Activated T-helper 1 cell treated with anti-CD3 and anti-CD28 coated beads, Interleukin-12 subunit alpha, Interleukin-12 subunit beta, Interleukin-2, Interleukin-4 antibody, amounts not matched to agents 30 ng/mL and 10 ng/mL and 1 ng/mL, durations not matched to agents 14 hours and 24 hours and 36 hours (primary cell): ENCODE results near the gene SSNA1. TPM values are rescaled to one million over a fixed set of nuclear protein-coding genes. Genes with fewer than 3 reads are reported as not detected.
"Not testable (repeated sequence)": the region's sequence is repeated elsewhere in the genome, so short reads cannot be mapped to it uniquely, and the experiment has no call there.

Source experiments
- DNase-seq: peaks from one replicate; pipeline ENCODE4 v3.0.0; 2021; ENCODE audit warnings: low spot score
- H3K27ac Mint-ChIP-seq: one replicate; pipeline ENCODE4 v1.8.0; 2021; ENCODE audit warnings: mild to moderate bottlenecking, mixed read lengths
- H3K27me3 Mint-ChIP-seq: one replicate; pipeline ENCODE4 v1.8.0; 2022; ENCODE audit warnings: mild to moderate bottlenecking, moderate library complexity, mixed read lengths; ENCODE audit not compliant: insufficient read depth
- H3K36me3 Mint-ChIP-seq: one replicate; pipeline ENCODE4 v1.8.0; 2021; ENCODE audit warnings: low read depth, mixed read lengths
- H3K4me1 Mint-ChIP-seq: one replicate; pipeline ENCODE4 v1.8.0; 2021; ENCODE audit warnings: low read depth, mixed read lengths
- H3K4me3 Mint-ChIP-seq: one replicate; pipeline ENCODE4 v1.8.0; 2021; ENCODE audit warnings: mild to moderate bottlenecking, moderate library complexity, mixed read lengths
- H3K9me3 Mint-ChIP-seq: one replicate; pipeline ENCODE4 v1.8.0; 2021; ENCODE audit warnings: mixed read lengths
- intact Hi-C: fragments of 100-400 bp; cut with micrococcal nuclease; formaldehyde crosslinking; loops from one replicate; pipeline ENCODE4 v1.15.1; 2024
- total RNA-seq: library from RNA; stranded (reverse); gene quantifications from 2 replicates; pipeline ENCODE4 v1.2.3, GENCODE V29; 2022

SSNA1 gene
- total RNA-seq, 1 donor from 2014 or later: 105 TPM

- DNase-seq: peak; percentile 83
- no peaks in the 10 kb centered on the region for H3K4me1 Mint-ChIP-seq
- intact Hi-C loops: loop anchor here (1.0 kb wide), 4 partner anchors 9 to 118 kb away; partner anchors contain the start of genes NELFB and RNF224
- peaks cover 4% of the 10 kb centered on the region for H3K36me3 Mint-ChIP-seq
- no peak overlapping the region for H3K4me3 Mint-ChIP-seq
- H3K27me3 Mint-ChIP-seq: peaks cover 5% of the 10 kb centered on the region
- no peak overlapping the region for H3K27ac Mint-ChIP-seq
- no peaks in the 10 kb centered on the region for H3K9me3 Mint-ChIP-seq
Observed at GRCh38 chr9:137236238-137236935, 47.9 kb downstream of the SSNA1 start.

GRCh38 chr9:137236936-137237421, 48.5 kb downstream of the SSNA1 start:
- Mint-ChIP-seq H3K27me3 (peaks cover 5% of the 10 kb centered on the region), H3K9me3 (no peaks in the 10 kb centered on the region), H3K4me3 (no peak overlapping the region), H3K27ac (no peak overlapping the region), H3K36me3 (peaks cover 4% of the 10 kb centered on the region), H3K4me1 (no peaks in the 10 kb centered on the region)
- intact Hi-C loops: loop anchor here (1.0 kb wide), 4 partner anchors 10 to 119 kb away; partner anchors contain the start of genes NELFB and RNF224
- no peak for DNase-seq

- Mint-ChIP-seq H3K4me1 (peaks cover 9% of the 10 kb centered on the region), H3K4me3 (no peak overlapping the region), H3K9me3 (no peaks in the 10 kb centered on the region), H3K36me3 (peaks cover 14% of the 10 kb centered on the region), H3K27ac (no peak overlapping the region), H3K27me3 (peaks cover 5% of the 10 kb centered on the region)
- DNase-seq: no peak
- intact Hi-C loops: no loop called here
Observed at GRCh38 chr9:137237759-137238726, 49.6 kb downstream of the SSNA1 start.

- Mint-ChIP-seq H3K27ac (peak overlapping the region; percentile 58), H3K36me3 (peaks cover 23% of the 10 kb centered on the region), H3K4me1 (peaks cover 22% of the 10 kb centered on the region), H3K4me3 (peak overlapping the region; percentile 83)
- not testable (repeated sequence) for DNase-seq, H3K27me3 Mint-ChIP-seq, H3K9me3 Mint-ChIP-seq
- intact Hi-C loops: loop anchor here (2.0 to 5.0 kb wide), 4 partner anchors 183 to 449 kb away; partner anchors contain the start of genes EXD3, NOXA1, NPDC1 and TMEM141
Observed at GRCh38 chr9:137239541-137240200, 51.2 kb downstream of the SSNA1 start.

Other genes with a start within 250 kb of the SSNA1 start
- 92.5 and 96.2 TPM in 2 replicates for gene FBXW5, start 243.9 kb upstream of the SSNA1 start, total RNA-seq
- 0.56 and 1.5 TPM in 2 replicates for gene C8G, start 243.4 kb upstream of the SSNA1 start, total RNA-seq
- gene LCN12, start 236.4 kb upstream of the SSNA1 start, total RNA-seq: 1.8 and 1.9 TPM in 2 replicates
- gene PTGDS, start 211.2 kb upstream of the SSNA1 start, total RNA-seq: 0.36 TPM in 1 of 2 replicates, not detected in the other
- gene LCNL1, start 205.7 kb upstream of the SSNA1 start, total RNA-seq: not detected in 2 replicates
- 79.4 and 84.5 TPM in 2 replicates for gene PAXX, start 196.3 kb upstream of the SSNA1 start, total RNA-seq
- gene CLIC3, start 192.1 kb upstream of the SSNA1 start, total RNA-seq: not detected in 2 replicates
- gene ABCA2, start 160.4 kb upstream of the SSNA1 start, total RNA-seq: 25.7 and 26.9 TPM in 2 replicates
- 0.16 and 0.22 TPM in 2 replicates for gene FUT7, start 156.6 kb upstream of the SSNA1 start, total RNA-seq
- 78.2 and 80.1 TPM in 2 replicates for gene NPDC1, start 142.5 kb upstream of the SSNA1 start, total RNA-seq
- gene ENTPD2, start 134.6 kb upstream of the SSNA1 start, total RNA-seq: not detected in 2 replicates
- 23.9 and 25.1 TPM in 2 replicates for gene SAPCD2, start 118.1 kb upstream of the SSNA1 start, total RNA-seq
- 13.9 and 14.9 TPM in 2 replicates for gene UAP1L1, start 111.2 kb upstream of the SSNA1 start, total RNA-seq
- 48.1 and 53.6 TPM in 2 replicates for gene MAN1B1, start 101.7 kb upstream of the SSNA1 start, total RNA-seq
- gene DPP7, start 73.9 kb upstream of the SSNA1 start, total RNA-seq: 371 and 394 TPM in 2 replicates
- gene GRIN1, start 49.5 kb upstream of the SSNA1 start, total RNA-seq: 0.05 TPM in 2 replicates
- gene LRRC26, start 18.6 kb upstream of the SSNA1 start, total RNA-seq: 0.21 TPM in 1 of 2 replicates, not detected in the other
- gene TMEM210, start 16.6 kb upstream of the SSNA1 start, total RNA-seq: not detected in 2 replicates
- 62.5 and 63.6 TPM in 2 replicates for gene ANAPC2, start 116 bp upstream of the SSNA1 start, total RNA-seq
- gene TPRN, start 12.1 kb downstream of the SSNA1 start, total RNA-seq: 15.6 and 17.2 TPM in 2 replicates
- 40.5 and 41.5 TPM in 2 replicates for gene TMEM203, start 17.0 kb downstream of the SSNA1 start, total RNA-seq
- gene NDOR1, start 17.0 kb downstream of the SSNA1 start, total RNA-seq: 42.4 and 48.9 TPM in 2 replicates
- gene RNF208, start 33.6 kb downstream of the SSNA1 start, total RNA-seq: 9.3 and 11.0 TPM in 2 replicates
- gene CYSRT1, start 36.5 kb downstream of the SSNA1 start, total RNA-seq: 0.49 and 0.60 TPM in 2 replicates
- 0.29 TPM in 1 of 2 replicates, not detected in the other for gene RNF224, start 38.8 kb downstream of the SSNA1 start, total RNA-seq
- not detected in 2 replicates for gene SLC34A3, start 42.2 kb downstream of the SSNA1 start, total RNA-seq
- 277 and 280 TPM in 2 replicates for gene TUBB4B, start 52.6 kb downstream of the SSNA1 start, total RNA-seq
- gene STPG3, start 62.6 kb downstream of the SSNA1 start, total RNA-seq: 1.2 and 1.8 TPM in 2 replicates
- gene NELFB, start 66.7 kb downstream of the SSNA1 start, total RNA-seq: 70.8 and 72.1 TPM in 2 replicates
- 11.6 and 11.7 TPM in 2 replicates for gene TOR4A, start 89.0 kb downstream of the SSNA1 start, total RNA-seq
- 15.2 and 15.4 TPM in 2 replicates for gene NRARP, start 113.6 kb downstream of the SSNA1 start, total RNA-seq
- 4.8 and 4.9 TPM in 2 replicates for gene EXD3, start 234.5 kb downstream of the SSNA1 start, total RNA-seq
- 0.49 and 0.54 TPM in 2 replicates for gene NOXA1, start 234.7 kb downstream of the SSNA1 start, total RNA-seq